Esophagus (tissue), 2 donors: Measurements from ENCODE around the gene SORCS2. TPM values are rescaled to one million over a fixed set of nuclear protein-coding genes. Genes with fewer than 3 reads are reported as not detected.

Experiments
- H3K27ac ChIP-seq, 2 donors: one replicate each; pipeline ENCODE4 v1.5.1; 2013; ENCODE audit warnings: low read depth in 2 of 2, mild to moderate bottlenecking in 2 of 2, inconsistent platforms in 1 of 2, low read length in 1 of 2, moderate library complexity in 1 of 2
- H3K27me3 ChIP-seq, 2 donors: one replicate each; pipeline ENCODE4 v1.6.1; 2013; ENCODE audit warnings: low read length in 2 of 2, control low read depth in 1 of 2, mild to moderate bottlenecking in 1 of 2; ENCODE audit not compliant: insufficient read depth in 2 of 2, control insufficient read depth in 1 of 2
- H3K36me3 ChIP-seq, 2 donors: one replicate each; pipeline ENCODE4 v1.6.1; 2013; ENCODE audit warnings: low read length in 1 of 2; ENCODE audit not compliant: control insufficient read depth in 2 of 2, insufficient read depth in 2 of 2
- H3K4me1 ChIP-seq, 2 donors: one replicate each; pipeline ENCODE4 v1.6.1; 2013; ENCODE audit warnings: low read length in 1 of 2; ENCODE audit not compliant: control insufficient read depth in 2 of 2, insufficient read depth in 2 of 2
- H3K4me3 ChIP-seq, 2 donors: one replicate each; pipeline ENCODE4 v1.5.1; 2013; ENCODE audit warnings: low read length in 2 of 2, mild to moderate bottlenecking in 2 of 2, low read depth in 1 of 2, moderate library complexity in 1 of 2
- H3K9me3 ChIP-seq, 2 donors: one replicate each; pipeline ENCODE4 v1.6.1; 2013; ENCODE audit warnings: mild to moderate bottlenecking in 2 of 2, low read depth in 1 of 2, low read length in 1 of 2, moderate library complexity in 1 of 2; ENCODE audit not compliant: control insufficient read depth in 2 of 2, insufficient read depth in 1 of 2
- whole genome bisulfite sequencing, 2 donors: extraction: QIAGEN DNeasy Blood & Tissue Kit; methylation state at CpG; one replicate each; pipeline ENCODE4 v1.1.7; 2013; 5-methylcytosine and 5-hydroxymethylcytosine counted together
- polyA plus RNA-seq, 2 donors: library from polyadenylated mRNA; stranded (reverse); fragments of 200-250 nt; gene quantifications; one replicate each; pipeline ENCODE4 v1.2.3, GENCODE V29; 2013
- donor health status: healthy with polysubstance abuse.
- donor health status: Bipolar disorder and iron deficiency.

Gene SORCS2
- polyA plus RNA-seq, 2 donors: 1.1 to 1.2 TPM

- no peak overlapping the region for H3K4me3 ChIP-seq
- H3K27ac ChIP-seq: no peak overlapping the region
- H3K27me3 ChIP-seq: no peaks in the 10 kb centered on the region
- H3K4me1 ChIP-seq: peaks cover 5 to 7% of the 10 kb centered on the region in 2 donors
- 66 to 70% methylated on average over 3 of the region's 3 CpGs for WGBS, 2 donors
- no peaks in the 10 kb centered on the region for H3K36me3 ChIP-seq
- peaks cover 3 to 22% of the 10 kb centered on the region in 2 donors for H3K9me3 ChIP-seq
These were observed 360.1 kb downstream of the SORCS2 start for GRCh38 chr4:7552466-7552865.

GRCh38 chr4:7553280-7553679 lies 360.9 kb downstream of the SORCS2 start:
- no peak overlapping the region for H3K27ac ChIP-seq
- H3K36me3 ChIP-seq: no peaks in the 10 kb centered on the region
- WGBS, 2 donors: 90 to 95% methylated on average over 1 of the region's 1 CpG
- peaks cover 3 to 22% of the 10 kb centered on the region in 2 donors for H3K9me3 ChIP-seq
- H3K4me1 ChIP-seq: peaks cover 1 to 3% of the 10 kb centered on the region in 2 donors
- no peaks in the 10 kb centered on the region for H3K27me3 ChIP-seq
- H3K4me3 ChIP-seq: no peak overlapping the region

- no peak overlapping the region for H3K27ac ChIP-seq
- WGBS, 2 donors: 68 to 80% methylated on average over 3 of the region's 3 CpGs
- H3K36me3 ChIP-seq: no peaks in the 10 kb centered on the region
- H3K27me3 ChIP-seq: no peaks in the 10 kb centered on the region
- H3K9me3 ChIP-seq: peaks cover 3 to 20% of the 10 kb centered on the region in 2 donors
- H3K4me3 ChIP-seq: no peak overlapping the region
- no peaks in the 10 kb centered on the region for H3K4me1 ChIP-seq
These were observed 362.6 kb downstream of the SORCS2 start for GRCh38 chr4:7554905-7555304.

- Histone ChIP-seq H3K27me3 (no peaks in the 10 kb centered on the region), H3K9me3 (peaks cover 3 to 20% of the 10 kb centered on the region in 2 donors), H3K4me3 (no peak overlapping the region), H3K4me1 (no peaks in the 10 kb centered on the region), H3K36me3 (no peaks in the 10 kb centered on the region), H3K27ac (no peak overlapping the region)
These were observed 364.2 kb downstream of the SORCS2 start for GRCh38 chr4:7556558-7556957.

GRCh38 chr4:7557456-7557855 lies 365.1 kb downstream of the SORCS2 start:
- Histone ChIP-seq H3K27ac (no peak overlapping the region), H3K27me3 (no peaks in the 10 kb centered on the region)

GRCh38 chr4:7558436-7558835 lies 366.1 kb downstream of the SORCS2 start:
- Histone ChIP-seq H3K27ac (no peak overlapping the region), H3K27me3 (no peaks in the 10 kb centered on the region), H3K4me3 (no peak overlapping the region), H3K36me3 (no peaks in the 10 kb centered on the region), H3K4me1 (no peaks in the 10 kb centered on the region), H3K9me3 (peaks cover 0 to 8% of the 10 kb centered on the region in 2 donors)
- WGBS, 2 donors: 92 to 95% methylated on average over 7 of the region's 7 CpGs

More at GRCh38 chr4:7557456-7557855, 365.1 kb downstream of the SORCS2 start:
- Histone ChIP-seq H3K4me1 (no peaks in the 10 kb centered on the region), H3K4me3 (no peak overlapping the region), H3K9me3 (peaks cover 0 to 15% of the 10 kb centered on the region in 2 donors), H3K36me3 (no peaks in the 10 kb centered on the region)
- 65 to 66% methylated on average over 7 of the region's 7 CpGs for WGBS, 2 donors

GRCh38 chr4:7559316-7559715 lies 367.0 kb downstream of the SORCS2 start:
- WGBS, 2 donors: 88 to 89% methylated on average over 7 of the region's 7 CpGs
- no peaks in the 10 kb centered on the region for H3K27me3 ChIP-seq
- no peak overlapping the region for H3K4me3 ChIP-seq
- H3K9me3 ChIP-seq: peaks cover 0 to 4% of the 10 kb centered on the region in 2 donors
- no peaks in the 10 kb centered on the region for H3K36me3 ChIP-seq
- H3K4me1 ChIP-seq: no peaks in the 10 kb centered on the region
- H3K27ac ChIP-seq: no peak overlapping the region

GRCh38 chr4:7559741-7560395 lies 367.5 kb downstream of the SORCS2 start:
- H3K27me3 ChIP-seq: no peaks in the 10 kb centered on the region
- no peaks in the 10 kb centered on the region for H3K36me3 ChIP-seq
- no peak overlapping the region for H3K27ac ChIP-seq
- no peaks in the 10 kb centered on the region for H3K4me1 ChIP-seq
- no peak overlapping the region for H3K4me3 ChIP-seq
- 76 to 90% methylated on average over 16 of the region's 16 CpGs for WGBS, 2 donors
- peaks cover 0 to under 1% of the 10 kb centered on the region in 2 donors for H3K9me3 ChIP-seq

- Histone ChIP-seq H3K27me3 (no peaks in the 10 kb centered on the region), H3K36me3 (no peaks in the 10 kb centered on the region), H3K27ac (no peak overlapping the region), H3K4me3 (no peak overlapping the region), H3K4me1 (no peaks in the 10 kb centered on the region), H3K9me3 (no peaks in the 10 kb centered on the region)
- 91 to 94% methylated on average over 2 of the region's 2 CpGs for WGBS, 2 donors
These were observed 369.2 kb downstream of the SORCS2 start for GRCh38 chr4:7561557-7561956.

- Histone ChIP-seq H3K27me3 (no peaks in the 10 kb centered on the region), H3K9me3 (no peaks in the 10 kb centered on the region), H3K4me3 (no peak overlapping the region), H3K36me3 (no peaks in the 10 kb centered on the region), H3K27ac (no peak overlapping the region), H3K4me1 (no peaks in the 10 kb centered on the region)
- 72 to 83% methylated on average over 5 of the region's 5 CpGs for WGBS, 2 donors
These were observed 371.9 kb downstream of the SORCS2 start for GRCh38 chr4:7564242-7564641.
